Neural crest cell (in vitro differentiated cells): ENCODE measurements around the gene TMEM26. TPM values are rescaled to one million over a fixed set of nuclear protein-coding genes. Genes with fewer than 3 reads are reported as not detected.

ENCODE experiments used
- DNase-seq: peaks from one replicate; pipeline ENCODE4 v3.0.0; 2021; ENCODE audit warnings: low read depth, mixed read lengths, low spot score
- H3K27ac Mint-ChIP-seq: one replicate; pipeline ENCODE4 v1.8.0; 2021; ENCODE audit warnings: mild to moderate bottlenecking, mixed read lengths; ENCODE audit not compliant: unreplicated experiment
- H3K27me3 Mint-ChIP-seq: 2 replicates; pipeline ENCODE4 v1.8.0; 2021; ENCODE audit warnings: low read depth, mild to moderate bottlenecking, mixed read lengths
- H3K36me3 Mint-ChIP-seq: 2 replicates; pipeline ENCODE4 v1.8.0; 2021; ENCODE audit warnings: low read depth, mild to moderate bottlenecking, mixed read lengths
- H3K4me1 Mint-ChIP-seq: 2 replicates; pipeline ENCODE4 v1.8.0; 2021; ENCODE audit warnings: mixed read lengths
- H3K4me3 Mint-ChIP-seq: one replicate; pipeline ENCODE4 v1.8.0; 2021; ENCODE audit warnings: mild to moderate bottlenecking, mixed read lengths
- H3K9me3 Mint-ChIP-seq: 2 replicates; pipeline ENCODE4 v1.8.0; 2021; ENCODE audit warnings: mixed read lengths
- CTCF ChIP-seq: fragments of 200-600 bp; sonication (generic); conservative IDR thresholded peaks from 2 replicates; pipeline ENCODE4 v1.5.0; 2021; ENCODE audit warnings: antibody characterized with exemption, mild to moderate bottlenecking
- total RNA-seq: library from RNA; stranded (reverse); gene quantifications from 2 replicates; pipeline ENCODE4 v1.2.1, GENCODE V29; 2021

The TMEM26 gene
- total RNA-seq, 1 donor from 2014 or later = 0.05 TPM

- Mint-ChIP-seq H3K9me3 (peaks cover 2% of the 10 kb centered on the region), H3K27me3 (no peaks in the 10 kb centered on the region), H3K27ac (no peak overlapping the region), H3K4me1 (peaks cover 3% of the 10 kb centered on the region), H3K4me3 (no peak overlapping the region), H3K36me3 (no peaks in the 10 kb centered on the region)
- TF ChIP-seq CTCF = no peak
- DNase-seq = no peak
Observed at GRCh38 chr10:61409157-61409556, 44.0 kb downstream of the TMEM26 start.

GRCh38 chr10:61408105-61408504 lies 45.1 kb downstream of the TMEM26 start:
- Mint-ChIP-seq H3K4me1 (peaks cover 3% of the 10 kb centered on the region), H3K4me3 (no peak overlapping the region), H3K27me3 (no peaks in the 10 kb centered on the region), H3K9me3 (peaks cover 2% of the 10 kb centered on the region), H3K27ac (no peak overlapping the region), H3K36me3 (no peaks in the 10 kb centered on the region)
- TF ChIP-seq CTCF = no peak
- DNase-seq = no peak

GRCh38 chr10:61406736-61407135 lies 46.4 kb downstream of the TMEM26 start:
- Mint-ChIP-seq H3K4me1 (peaks cover 3% of the 10 kb centered on the region), H3K27me3 (no peaks in the 10 kb centered on the region), H3K36me3 (no peaks in the 10 kb centered on the region), H3K27ac (no peak overlapping the region), H3K9me3 (peaks cover 2% of the 10 kb centered on the region), H3K4me3 (no peak overlapping the region)
- no peak for TF ChIP-seq CTCF
- no peak for DNase-seq

- no peaks in the 10 kb centered on the region for H3K27me3 Mint-ChIP-seq
- no peak overlapping the region for H3K4me3 Mint-ChIP-seq
- H3K36me3 Mint-ChIP-seq = no peaks in the 10 kb centered on the region
- DNase-seq = no peak
- peaks cover 3% of the 10 kb centered on the region for H3K4me1 Mint-ChIP-seq
- no peak for TF ChIP-seq CTCF
- H3K9me3 Mint-ChIP-seq = peaks cover 2% of the 10 kb centered on the region
- H3K27ac Mint-ChIP-seq = no peak overlapping the region
Observed at GRCh38 chr10:61406242-61406641, 46.9 kb downstream of the TMEM26 start.

- DNase-seq = no peak
- H3K36me3 Mint-ChIP-seq = no peaks in the 10 kb centered on the region
- H3K27ac Mint-ChIP-seq = no peak overlapping the region
- H3K4me3 Mint-ChIP-seq = no peak overlapping the region
- H3K27me3 Mint-ChIP-seq = no peaks in the 10 kb centered on the region
- H3K4me1 Mint-ChIP-seq = peaks cover 3% of the 10 kb centered on the region
- H3K9me3 Mint-ChIP-seq = peaks cover 2% of the 10 kb centered on the region
- no peak for TF ChIP-seq CTCF
Observed at GRCh38 chr10:61404751-61405150, 48.4 kb downstream of the TMEM26 start.

- H3K9me3 Mint-ChIP-seq = no peaks in the 10 kb centered on the region
- H3K36me3 Mint-ChIP-seq = no peaks in the 10 kb centered on the region
- DNase-seq = no peak
- no peak overlapping the region for H3K4me3 Mint-ChIP-seq
- no peak overlapping the region for H3K27ac Mint-ChIP-seq
- no peaks in the 10 kb centered on the region for H3K4me1 Mint-ChIP-seq
- H3K27me3 Mint-ChIP-seq = no peaks in the 10 kb centered on the region
- no peak for TF ChIP-seq CTCF
Observed at GRCh38 chr10:61400524-61400923, 52.7 kb downstream of the TMEM26 start.
